Stromal cell of bone marrow (primary cell): ENCODE measurements around the gene NT5DC4.

Source experiments
- DNase-seq: peaks from one replicate; pipeline ENCODE4 v3.0.0-alpha.2; 2012; ENCODE audit warnings: low read depth

NT5DC4 gene

GRCh38 chr2:112787294-112787693 lies 66.5 kb downstream of the NT5DC4 start:
- DNase-seq = no peak

DNA sequence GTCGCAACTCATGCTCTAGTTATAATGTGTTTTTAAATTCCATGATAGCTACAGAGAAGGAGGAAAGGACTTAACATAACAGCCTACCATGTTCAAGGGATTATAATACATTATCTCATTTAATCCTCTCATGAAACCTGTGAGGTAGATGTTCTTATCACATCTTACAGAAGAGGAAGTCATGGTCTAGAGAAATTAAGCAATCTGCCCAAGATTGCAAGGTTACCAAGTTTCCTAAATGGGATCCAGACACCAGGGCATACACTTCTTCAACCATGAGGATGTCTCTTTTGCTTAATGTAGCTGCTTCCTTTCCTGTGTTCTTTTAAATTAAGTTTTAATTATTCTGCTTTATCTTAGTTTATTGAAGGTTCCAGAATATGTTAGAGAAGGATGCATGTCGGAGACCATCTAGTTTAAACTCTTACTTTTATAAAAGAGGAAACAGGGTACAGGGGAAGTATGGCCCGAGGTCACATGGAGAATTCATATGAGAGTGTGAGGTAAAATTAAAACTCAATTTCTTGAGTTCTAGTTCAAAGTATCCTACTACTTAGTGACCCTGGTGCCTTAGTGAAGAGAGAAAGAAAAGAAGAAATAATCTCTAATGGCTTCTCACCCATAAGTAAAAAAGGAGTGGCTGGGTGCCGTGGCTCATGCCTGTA lies 67.0 kb downstream of the NT5DC4 start:
- no peak for DNase-seq

GRCh38 chr2:112788653-112789052 lies 67.8 kb downstream of the NT5DC4 start:
- DNase-seq = no peak
